Ishikawa (cell line): Measurements from ENCODE around the gene KSR2.

Source experiments
- CEBPB ChIP-seq: IDR thresholded peaks from 2 replicates; pipeline ENCODE4 v1.6.1; 2012
- CREB1 ChIP-seq: IDR thresholded peaks from 2 replicates; pipeline ENCODE4 v1.6.1; 2012; ENCODE audit warnings: low read depth
- EGR1 ChIP-seq: IDR thresholded peaks from 2 replicates; pipeline ENCODE4 v1.6.1; 2012
- EP300 ChIP-seq: IDR thresholded peaks from 2 replicates; pipeline ENCODE4 v1.6.1; 2012; ENCODE audit warnings: borderline replicate concordance
- FOXM1 ChIP-seq: IDR thresholded peaks from 2 replicates; pipeline ENCODE4 v1.6.1; 2012; ENCODE audit warnings: low read depth, borderline replicate concordance
- NFIC ChIP-seq: IDR thresholded peaks from 2 replicates; pipeline ENCODE4 v1.6.1; 2012
- RAD21 ChIP-seq: IDR thresholded peaks from 2 replicates; pipeline ENCODE4 v1.6.1; 2012; ENCODE audit warnings: low read depth
- TAF1 ChIP-seq: IDR thresholded peaks from 2 replicates; pipeline ENCODE4 v1.6.1; 2012; ENCODE audit warnings: low read depth, mild to moderate bottlenecking
- TCF12 ChIP-seq: IDR thresholded peaks from 2 replicates; pipeline ENCODE4 v1.6.1; 2012; ENCODE audit warnings: low read depth
- TEAD4 ChIP-seq: IDR thresholded peaks from 2 replicates; pipeline ENCODE4 v1.6.1; 2012
- YY1 ChIP-seq: IDR thresholded peaks from 2 replicates; pipeline ENCODE4 v1.6.1; 2012; ENCODE audit warnings: low read depth
- ZBTB7A ChIP-seq: IDR thresholded peaks from 2 replicates; pipeline ENCODE4 v1.6.1; 2012; ENCODE audit warnings: low read depth
- TF ChIP-seq, protein P1 (sequence below): IDR thresholded peaks from 2 replicates; pipeline ENCODE4 v1.6.1; 2012
- TF ChIP-seq, protein P2 (sequence below): IDR thresholded peaks from 2 replicates; pipeline ENCODE4 v1.6.1; 2012; ENCODE audit warnings: low read depth, mild to moderate bottlenecking

DNA sequence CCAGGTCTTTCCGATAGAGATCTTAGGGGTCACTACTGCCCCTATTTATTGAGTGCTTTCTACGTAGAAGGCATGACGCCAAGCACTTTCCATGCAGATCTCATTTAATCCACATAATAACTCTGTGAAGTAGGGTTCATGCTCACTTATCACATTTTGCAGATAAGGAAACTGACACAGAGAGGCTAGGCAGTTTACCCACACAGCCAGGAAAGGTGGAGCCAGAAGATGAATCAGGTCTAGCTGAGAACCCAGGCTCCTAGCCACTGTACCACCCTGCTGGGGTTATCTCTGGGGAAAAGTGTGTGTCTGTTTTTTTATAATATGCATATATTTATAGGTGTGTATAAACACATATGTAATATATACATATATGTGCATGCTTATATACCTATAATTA, 83.6 kb downstream of the KSR2 start:
- TF ChIP-seq, protein P1, sequence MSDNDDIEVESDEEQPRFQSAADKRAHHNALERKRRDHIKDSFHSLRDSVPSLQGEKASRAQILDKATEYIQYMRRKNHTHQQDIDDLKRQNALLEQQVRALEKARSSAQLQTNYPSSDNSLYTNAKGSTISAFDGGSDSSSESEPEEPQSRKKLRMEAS: no peak
- TF ChIP-seq FOXM1 (no peak), EP300 (no peak), RAD21 (no peak), EGR1 (no peak), YY1 (no peak), CEBPB (no peak), TAF1 (no peak), ZBTB7A (no peak), NFIC (no peak), TCF12 (no peak), CREB1 (no peak), TEAD4 (no peak)
- TF ChIP-seq, protein P2, sequence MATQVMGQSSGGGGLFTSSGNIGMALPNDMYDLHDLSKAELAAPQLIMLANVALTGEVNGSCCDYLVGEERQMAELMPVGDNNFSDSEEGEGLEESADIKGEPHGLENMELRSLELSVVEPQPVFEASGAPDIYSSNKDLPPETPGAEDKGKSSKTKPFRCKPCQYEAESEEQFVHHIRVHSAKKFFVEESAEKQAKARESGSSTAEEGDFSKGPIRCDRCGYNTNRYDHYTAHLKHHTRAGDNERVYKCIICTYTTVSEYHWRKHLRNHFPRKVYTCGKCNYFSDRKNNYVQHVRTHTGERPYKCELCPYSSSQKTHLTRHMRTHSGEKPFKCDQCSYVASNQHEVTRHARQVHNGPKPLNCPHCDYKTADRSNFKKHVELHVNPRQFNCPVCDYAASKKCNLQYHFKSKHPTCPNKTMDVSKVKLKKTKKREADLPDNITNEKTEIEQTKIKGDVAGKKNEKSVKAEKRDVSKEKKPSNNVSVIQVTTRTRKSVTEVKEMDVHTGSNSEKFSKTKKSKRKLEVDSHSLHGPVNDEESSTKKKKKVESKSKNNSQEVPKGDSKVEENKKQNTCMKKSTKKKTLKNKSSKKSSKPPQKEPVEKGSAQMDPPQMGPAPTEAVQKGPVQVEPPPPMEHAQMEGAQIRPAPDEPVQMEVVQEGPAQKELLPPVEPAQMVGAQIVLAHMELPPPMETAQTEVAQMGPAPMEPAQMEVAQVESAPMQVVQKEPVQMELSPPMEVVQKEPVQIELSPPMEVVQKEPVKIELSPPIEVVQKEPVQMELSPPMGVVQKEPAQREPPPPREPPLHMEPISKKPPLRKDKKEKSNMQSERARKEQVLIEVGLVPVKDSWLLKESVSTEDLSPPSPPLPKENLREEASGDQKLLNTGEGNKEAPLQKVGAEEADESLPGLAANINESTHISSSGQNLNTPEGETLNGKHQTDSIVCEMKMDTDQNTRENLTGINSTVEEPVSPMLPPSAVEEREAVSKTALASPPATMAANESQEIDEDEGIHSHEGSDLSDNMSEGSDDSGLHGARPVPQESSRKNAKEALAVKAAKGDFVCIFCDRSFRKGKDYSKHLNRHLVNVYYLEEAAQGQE: no peak
